GM12864 (cell line): Measurements from ENCODE around the gene CPO.
A peak's percentile ranks its signal among the peaks of the same experiment; 100 is the strongest.

Source experiments
- DNase-seq: peaks from one replicate; pipeline ENCODE4 v3.0.0-alpha.2; 2011; ENCODE audit warnings: low read depth
- H3K4me3 ChIP-seq: 2 replicates; pipeline ENCODE4 v1.5.1; 2011; ENCODE audit warnings: mild to moderate bottlenecking, low read depth, low read length, control low read depth
- TF ChIP-seq, protein P1 (sequence below): IDR thresholded peaks from 2 replicates; pipeline ENCODE4 v1.5.1; 2011; ENCODE audit warnings: low read depth, mild to moderate bottlenecking, moderate library complexity, low read length, control low read depth, inconsistent platforms; ENCODE audit errors: missing control alignments

The CPO gene

GRCh38 chr2:206939340-206939739 is at the start of gene CPO:
Gene CPO, plus strand, starts transcription at chr2:206939518. Its CDS starts 82 bp downstream, at chr2:206939600.
- DNase-seq: no peak
- no peak within 1 kb of the TSS for H3K4me3 ChIP-seq
- TF ChIP-seq, protein P1, sequence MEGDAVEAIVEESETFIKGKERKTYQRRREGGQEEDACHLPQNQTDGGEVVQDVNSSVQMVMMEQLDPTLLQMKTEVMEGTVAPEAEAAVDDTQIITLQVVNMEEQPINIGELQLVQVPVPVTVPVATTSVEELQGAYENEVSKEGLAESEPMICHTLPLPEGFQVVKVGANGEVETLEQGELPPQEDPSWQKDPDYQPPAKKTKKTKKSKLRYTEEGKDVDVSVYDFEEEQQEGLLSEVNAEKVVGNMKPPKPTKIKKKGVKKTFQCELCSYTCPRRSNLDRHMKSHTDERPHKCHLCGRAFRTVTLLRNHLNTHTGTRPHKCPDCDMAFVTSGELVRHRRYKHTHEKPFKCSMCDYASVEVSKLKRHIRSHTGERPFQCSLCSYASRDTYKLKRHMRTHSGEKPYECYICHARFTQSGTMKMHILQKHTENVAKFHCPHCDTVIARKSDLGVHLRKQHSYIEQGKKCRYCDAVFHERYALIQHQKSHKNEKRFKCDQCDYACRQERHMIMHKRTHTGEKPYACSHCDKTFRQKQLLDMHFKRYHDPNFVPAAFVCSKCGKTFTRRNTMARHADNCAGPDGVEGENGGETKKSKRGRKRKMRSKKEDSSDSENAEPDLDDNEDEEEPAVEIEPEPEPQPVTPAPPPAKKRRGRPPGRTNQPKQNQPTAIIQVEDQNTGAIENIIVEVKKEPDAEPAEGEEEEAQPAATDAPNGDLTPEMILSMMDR: no peak

DNA sequence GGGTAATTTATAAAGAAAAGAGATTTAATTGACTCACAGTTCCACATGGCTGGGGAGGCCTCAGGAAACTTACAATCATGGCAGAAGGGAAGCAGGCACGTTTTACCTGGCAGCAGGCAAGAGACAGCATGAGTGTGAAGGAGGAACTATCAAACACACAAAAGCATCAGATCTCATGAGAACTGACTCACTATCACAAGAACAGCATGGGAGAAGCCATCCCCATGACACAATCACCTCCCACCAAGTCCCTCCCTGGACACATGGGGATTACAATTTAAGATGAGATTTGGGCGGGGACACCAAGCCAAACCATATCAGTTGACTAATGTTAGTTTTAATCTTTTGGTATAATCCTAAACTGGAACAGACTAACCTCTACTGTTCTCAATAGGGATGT is 49.1 kb upstream of the CPO start:
- TF ChIP-seq, protein P1: no peak
- DNase-seq: no peak
- H3K4me3 ChIP-seq: no peak overlapping the region

GRCh38 chr2:206890926-206891325 is 48.4 kb upstream of the CPO start:
- TF ChIP-seq, protein P1: no peak
- H3K4me3 ChIP-seq: no peak overlapping the region
- DNase-seq: no peak

- TF ChIP-seq, protein P1: no peak
- no peak overlapping the region for H3K4me3 ChIP-seq
- peak; percentile 10 for DNase-seq
Observed at GRCh38 chr2:206915121-206915520, 24.2 kb upstream of the CPO start.

- TF ChIP-seq, protein P1: no peak
- no peak for DNase-seq
- no peak overlapping the region for H3K4me3 ChIP-seq
Observed at GRCh38 chr2:206918263-206918662, 21.1 kb upstream of the CPO start.

DNA sequence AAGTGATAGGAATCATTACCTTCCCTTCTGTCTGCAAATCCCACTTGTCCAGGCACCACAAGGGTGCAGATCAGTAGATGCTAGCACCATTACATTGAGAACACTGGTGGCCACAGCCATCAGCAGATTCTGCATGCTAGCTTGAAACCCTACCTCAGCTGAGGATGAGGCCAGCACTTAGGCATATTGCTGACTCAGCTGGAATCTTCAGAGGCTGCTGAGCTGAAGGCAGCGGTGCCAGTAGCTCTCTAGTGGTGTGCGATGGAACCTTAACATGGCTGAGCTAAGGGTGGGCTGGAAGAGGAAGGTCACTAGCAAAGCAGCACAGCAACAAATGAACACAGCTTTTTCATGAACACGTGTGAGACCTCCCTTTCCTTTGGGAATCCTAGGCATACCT is 19.0 kb upstream of the CPO start:
- H3K4me3 ChIP-seq: no peak overlapping the region
- TF ChIP-seq, protein P1: no peak
- no peak for DNase-seq

DNA sequence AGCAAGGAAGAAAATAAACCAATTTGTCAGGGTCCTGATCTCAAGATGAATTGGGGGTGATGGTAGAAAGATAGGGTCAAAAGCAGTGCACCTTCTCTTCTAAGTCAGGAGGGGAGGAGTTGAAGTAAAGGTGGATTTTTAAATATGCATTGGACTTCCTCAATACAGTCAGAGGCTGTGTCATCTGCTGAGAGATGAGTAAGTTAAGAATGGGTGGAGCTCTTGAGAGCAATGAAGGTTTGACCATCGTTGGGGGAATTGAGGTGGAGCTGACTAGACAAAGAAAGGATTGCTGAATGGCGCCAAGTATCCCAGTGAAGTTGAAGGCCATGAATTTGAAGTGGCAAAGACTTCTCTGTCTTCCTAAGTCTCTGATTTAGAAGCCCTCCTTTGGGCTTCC is 18.4 kb upstream of the CPO start:
- DNase-seq: no peak
- TF ChIP-seq, protein P1: no peak
- H3K4me3 ChIP-seq: no peak overlapping the region
